HG02678 (cell line): ENCODE measurements around the gene BRD7.

Experiments
- ATAC-seq: cut with Tn5 transposase; IDR thresholded peaks from one replicate; pipeline ENCODE4 v1.9.1; 2021; ENCODE audit warnings: mild to moderate bottlenecking, moderate library complexity; ENCODE audit not compliant: unreplicated experiment

The BRD7 gene

DNA sequence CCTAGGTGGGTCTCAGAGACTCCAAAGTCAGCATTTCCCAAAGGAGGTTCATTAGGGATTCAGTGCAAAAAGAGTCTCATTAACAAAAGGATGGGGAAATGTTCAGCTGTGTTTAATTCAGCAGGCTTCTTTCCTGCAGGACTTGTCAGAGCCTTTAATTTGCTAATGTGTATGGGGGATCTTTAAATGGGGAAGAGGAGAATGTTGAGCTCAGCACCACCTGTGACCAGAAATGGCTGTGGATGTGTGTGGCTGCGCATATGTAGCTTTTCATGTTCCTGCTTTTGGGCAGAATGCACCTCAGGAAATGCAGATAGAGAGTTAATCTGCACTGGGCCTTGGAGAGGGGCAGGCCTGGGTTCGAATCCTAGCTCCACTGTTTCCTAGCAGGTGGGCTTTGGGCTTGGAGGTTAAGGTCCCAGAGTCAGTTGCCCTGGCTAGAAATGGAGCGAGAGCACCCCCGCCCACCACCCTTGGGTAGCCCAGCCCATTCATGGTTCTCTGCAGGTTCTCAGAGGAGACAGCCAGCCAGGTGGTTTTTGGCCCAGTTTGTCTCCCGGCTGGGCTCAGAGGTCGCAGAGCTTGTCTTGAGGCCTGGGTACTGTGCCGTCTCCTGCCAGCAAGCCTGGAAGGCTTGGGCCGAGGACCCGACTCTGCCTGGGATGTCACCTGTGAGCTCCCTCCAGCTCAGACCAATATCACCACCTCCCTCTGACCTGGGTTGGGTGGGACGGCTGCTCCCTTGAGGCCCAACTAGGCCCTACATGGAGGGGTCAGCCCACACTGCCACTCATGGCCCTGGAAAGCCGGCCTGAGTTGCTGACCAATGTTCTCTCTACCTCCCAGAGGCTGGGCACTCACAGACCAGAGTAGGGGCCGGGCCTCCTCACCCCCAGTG, 93.1 kb downstream of the BRD7 start:
- ATAC-seq: no peak

DNA sequence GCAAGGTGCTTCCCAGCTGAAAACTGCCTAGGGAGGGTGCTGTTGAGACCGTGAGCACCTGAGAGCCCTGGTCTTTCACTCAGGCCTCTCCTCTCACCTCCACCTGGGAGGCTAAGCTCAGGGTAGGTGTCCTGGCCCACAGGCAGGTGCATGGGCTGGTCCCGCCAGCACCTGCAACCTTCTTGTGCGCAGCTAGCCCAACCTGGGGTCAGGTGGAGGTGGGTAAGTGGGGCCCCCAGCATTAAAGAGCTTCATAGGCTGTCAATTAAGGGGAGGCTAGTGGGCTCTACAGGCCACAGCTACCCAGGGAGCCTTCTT, 93.7 kb downstream of the BRD7 start:
- ATAC-seq: no peak

DNA sequence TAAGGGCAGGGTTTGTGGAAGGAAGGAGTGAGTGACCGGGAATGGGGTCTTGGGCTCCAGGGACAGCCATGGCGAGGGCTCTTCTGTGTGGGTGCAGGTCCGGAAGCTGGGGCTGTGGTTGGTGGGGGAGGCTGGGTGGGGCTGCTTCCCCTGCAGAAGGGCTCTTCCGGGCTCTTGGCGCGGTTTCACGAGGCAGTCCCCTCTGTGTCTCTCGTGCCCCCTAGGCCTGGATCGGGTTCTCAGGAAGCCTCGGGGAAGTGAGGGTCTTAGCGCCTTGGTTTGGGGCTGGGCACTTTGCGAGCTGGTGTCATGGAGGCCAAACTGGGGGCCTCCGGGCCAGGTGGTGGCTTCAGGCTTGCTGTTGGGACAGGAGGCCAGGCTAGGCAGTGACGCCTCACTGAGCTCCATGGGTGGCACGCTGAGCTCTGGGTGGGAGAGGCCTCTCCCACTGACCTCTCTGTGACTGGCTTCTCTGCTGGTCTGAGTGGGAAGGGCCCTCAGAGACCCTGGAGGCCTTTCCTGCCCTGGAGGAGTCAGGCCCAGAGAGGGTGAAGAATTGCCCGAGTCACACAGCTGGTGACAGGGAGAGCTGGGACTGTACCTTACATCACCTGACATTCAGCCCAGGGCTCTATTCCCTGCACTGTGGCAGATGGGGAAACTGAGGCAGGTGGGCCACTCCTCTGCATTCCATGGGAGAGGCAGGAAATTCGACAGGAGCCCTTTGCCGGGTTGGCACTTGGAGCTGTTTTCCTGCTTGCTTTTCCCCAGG, 94.3 kb downstream of the BRD7 start:
- peak; percentile 48 for ATAC-seq

DNA sequence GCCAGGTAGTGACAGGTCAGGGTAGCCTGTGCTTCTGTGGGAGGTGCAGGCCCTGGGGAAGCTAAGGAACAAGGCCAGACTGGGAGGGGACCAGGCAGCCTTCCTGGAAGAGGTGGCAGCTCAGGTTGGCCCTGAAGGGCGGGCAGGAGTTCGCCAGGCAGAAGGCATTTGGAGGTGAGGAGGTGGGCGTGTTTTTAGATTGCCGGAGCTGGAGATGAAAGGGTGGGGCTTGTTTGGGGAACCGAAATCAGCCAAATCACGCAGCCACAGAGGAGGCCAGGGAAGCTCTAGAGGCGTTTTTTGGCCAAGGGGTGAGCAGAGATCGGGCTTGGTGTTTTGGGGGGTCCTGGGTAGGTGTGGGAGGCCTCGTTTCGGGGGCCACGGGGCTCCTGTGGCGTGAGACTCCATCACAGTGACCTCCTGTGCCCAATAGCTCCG, 94.9 kb downstream of the BRD7 start:
- ATAC-seq: peak; percentile 63

DNA sequence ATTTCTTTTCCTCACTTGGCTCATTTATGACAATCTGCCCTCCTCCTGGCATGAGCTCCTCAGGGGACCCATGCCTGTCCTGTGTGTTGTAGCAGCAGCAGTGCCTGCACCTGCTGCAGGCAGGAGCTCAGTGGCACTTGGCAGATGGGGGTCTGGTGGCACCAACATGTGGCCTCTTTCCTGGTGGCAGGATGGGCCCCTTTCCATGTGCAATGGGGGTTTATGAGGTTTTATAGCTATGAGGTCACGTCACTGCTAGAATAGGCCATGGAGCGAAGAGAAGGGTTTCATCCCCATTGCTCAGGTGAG, 95.5 kb downstream of the BRD7 start:
- no peak for ATAC-seq

DNA sequence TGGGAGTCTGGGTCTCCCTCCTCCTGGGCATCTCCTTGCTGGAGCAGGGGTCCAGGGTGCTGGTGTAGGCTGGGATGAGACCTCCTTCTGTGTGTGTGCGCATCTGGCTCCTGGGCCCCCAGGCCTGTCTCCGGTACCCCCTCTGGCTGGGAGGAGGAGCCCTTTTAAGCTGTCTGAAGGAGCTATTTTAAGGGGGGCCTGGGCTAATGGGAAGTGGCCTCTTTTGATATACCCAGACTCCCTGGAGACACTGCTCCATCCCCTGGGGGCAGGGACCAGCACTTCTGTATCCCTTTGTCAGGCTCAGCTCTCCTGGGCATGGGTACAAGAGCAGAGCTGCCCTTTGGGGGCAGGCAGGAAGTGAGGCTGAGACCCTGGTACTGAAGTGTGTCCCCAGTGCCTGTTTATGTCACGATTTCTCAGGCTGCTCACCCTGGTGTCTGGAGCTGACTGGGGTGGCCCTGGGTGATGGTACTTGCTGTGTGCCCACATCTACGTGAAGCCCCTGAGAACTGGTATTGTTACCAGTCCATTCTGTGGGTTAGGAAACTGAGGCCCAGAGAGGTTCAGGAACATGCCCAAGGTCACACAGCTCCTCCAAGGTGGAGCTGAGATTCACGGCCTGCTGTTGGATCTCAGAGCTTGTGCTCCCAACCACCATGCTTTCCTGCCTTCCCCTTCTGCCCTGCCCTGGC, 96.0 kb downstream of the BRD7 start:
- ATAC-seq: no peak

DNA sequence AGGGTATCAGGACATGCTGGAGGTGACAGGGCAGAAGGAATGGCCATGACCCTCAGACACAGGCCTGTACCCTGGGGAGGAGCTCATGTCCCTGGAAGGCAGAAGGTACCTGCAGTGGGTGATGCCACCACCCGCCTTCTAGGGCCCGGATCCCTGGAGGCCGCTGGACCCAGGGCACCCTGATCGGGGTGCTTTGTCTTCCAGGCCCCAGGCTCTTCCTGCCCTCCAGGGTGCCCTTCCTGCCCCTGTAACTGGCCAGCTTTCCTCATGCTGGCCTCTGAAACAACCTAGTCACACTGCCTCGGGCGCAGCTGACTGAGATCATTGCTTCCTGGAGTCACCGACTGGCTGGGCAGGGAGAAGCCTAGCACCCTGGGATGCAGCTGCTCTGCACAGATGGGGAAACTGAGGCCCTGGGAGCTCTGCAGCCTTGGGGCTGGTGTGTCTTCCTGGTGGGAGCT, 96.6 kb downstream of the BRD7 start:
- ATAC-seq: no peak

DNA sequence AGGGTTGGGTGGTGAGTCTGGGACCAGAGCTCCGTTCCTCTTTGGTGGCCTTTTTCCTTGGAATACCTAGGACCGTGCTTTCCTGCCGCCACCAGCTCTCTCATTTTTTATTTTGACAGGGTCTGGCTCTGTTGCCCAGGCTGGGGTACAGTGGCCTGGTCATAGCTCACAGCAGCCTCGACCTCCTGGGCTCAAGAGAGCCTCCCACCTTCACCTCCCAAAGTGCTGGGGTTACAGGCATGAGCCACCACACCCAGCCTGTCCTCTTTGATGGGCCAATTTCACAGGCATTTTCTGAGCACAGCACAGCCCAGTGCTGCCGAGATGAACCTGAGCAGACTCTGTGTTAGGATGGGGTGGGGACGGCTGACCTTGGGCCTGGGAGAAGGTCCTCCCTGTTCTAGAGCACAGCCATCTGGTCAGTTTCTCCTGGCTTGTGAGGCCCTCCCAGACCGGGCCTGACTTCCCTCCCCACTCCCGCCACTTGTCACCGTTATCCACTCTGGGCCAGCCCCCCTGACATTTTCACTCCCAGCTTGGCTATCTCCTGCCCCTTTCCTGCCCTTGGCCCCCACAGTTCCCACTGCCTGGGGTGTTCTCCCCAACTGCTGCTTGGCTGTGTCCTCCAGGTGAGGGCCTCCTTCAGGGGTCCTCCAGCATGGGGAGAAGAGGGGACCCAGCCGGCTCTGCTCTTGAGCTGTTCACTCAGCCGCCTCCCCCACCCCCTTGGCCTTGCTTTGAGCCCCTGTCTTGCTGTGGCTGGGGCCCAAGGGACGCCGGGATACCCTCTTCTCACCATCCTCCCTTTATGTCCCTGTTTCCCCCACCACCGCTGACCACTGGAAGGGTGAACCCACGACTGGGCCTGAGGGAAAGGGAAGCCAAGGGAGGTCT, 97.4 kb downstream of the BRD7 start:
- no peak for ATAC-seq

DNA sequence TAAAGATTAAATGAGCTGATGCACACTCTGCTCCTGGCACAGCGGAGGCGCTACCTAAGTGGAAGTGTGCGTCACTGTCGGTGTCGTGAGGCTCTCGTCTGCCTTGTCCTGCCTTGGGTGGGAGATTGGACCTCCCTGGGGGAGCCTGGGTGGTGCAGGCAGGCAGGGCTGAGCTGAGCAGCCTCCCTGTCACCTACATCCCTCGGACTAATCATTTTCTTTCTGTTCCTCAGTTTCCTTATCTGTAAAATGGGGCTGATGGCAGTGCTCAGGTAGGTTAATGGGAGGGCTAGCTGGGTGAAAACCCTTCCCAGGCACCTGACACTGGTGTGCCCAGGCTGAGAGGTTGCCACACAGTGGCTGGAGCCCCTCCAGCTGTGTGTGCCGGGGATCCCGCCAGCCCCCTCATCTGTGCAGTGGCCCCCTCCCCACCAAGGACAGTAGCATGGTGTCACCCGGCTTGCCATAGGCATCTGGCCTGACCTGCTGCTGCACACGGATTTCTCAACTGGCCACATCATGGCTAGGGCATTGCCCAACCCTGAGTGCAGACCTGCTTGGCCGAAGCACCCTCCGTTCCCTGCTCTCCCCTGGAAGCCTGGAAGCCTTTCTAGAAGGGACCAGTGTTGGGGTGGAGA, 98.2 kb downstream of the BRD7 start:
- ATAC-seq: no peak

DNA sequence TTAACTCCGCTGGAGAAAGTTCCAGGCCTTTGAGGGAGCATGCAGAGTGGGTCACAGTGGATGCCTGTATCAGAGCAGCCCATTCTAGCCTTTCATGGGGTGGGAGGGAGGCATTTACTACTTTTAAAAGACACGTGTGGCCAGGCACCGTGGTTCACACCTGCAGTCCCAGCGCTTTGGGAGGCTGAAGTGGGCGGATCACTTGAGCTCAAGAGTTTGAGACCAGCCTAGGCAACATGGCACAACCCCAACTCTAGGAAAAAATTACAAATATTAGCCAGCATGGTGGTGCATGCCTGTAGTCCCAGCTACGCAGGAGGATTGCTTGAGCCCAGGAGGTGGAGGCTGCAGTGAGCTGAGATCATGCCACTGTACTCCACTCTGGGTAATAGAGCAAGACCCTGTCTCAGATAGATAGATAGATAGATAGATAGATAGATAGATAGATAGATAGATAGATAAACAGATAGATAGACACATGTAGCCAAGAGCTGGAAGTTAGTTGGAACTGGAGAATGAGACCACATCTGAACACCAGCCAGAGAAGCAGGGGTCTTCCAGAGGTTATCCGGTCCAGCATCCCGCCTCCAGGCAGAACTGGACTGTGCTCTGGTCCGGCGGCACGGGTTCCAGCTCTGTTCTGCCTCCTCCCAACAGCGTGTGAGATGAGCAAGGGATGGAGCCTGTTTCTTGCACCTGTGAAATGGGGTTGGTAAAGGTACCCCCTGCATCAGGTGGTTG, 98.8 kb downstream of the BRD7 start:
- no peak for ATAC-seq

DNA sequence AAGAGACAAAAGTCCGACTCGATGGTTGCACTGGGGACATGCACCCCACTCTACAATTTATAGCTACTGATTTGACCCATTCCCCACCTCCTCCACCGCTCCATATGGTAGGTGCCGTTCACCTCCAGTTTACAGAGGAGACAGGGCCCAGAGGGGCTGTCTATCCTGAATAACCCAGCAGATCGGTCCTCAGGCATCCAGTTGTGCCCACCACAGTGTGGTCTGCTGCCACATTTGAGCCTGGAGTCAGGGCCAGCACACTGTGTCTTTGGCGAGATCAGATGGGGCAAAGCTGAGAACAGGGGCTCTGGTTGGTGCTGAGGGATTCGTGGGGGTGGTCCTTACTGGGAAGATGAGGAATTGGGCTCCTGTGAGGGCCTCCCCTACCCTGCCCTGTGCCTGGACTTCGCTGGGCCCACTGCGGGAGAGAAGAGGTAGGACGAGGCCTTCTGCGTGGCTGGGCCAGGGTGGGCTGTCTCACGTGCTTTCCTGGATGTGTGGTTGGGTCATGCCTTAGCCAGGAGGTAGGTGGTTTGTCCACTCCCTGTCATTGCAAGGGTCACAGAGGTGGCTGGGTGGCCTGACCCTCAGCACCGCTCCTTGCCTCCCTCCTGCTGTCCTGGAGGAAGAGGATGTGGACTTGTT, 99.6 kb downstream of the BRD7 start:
- no peak for ATAC-seq

DNA sequence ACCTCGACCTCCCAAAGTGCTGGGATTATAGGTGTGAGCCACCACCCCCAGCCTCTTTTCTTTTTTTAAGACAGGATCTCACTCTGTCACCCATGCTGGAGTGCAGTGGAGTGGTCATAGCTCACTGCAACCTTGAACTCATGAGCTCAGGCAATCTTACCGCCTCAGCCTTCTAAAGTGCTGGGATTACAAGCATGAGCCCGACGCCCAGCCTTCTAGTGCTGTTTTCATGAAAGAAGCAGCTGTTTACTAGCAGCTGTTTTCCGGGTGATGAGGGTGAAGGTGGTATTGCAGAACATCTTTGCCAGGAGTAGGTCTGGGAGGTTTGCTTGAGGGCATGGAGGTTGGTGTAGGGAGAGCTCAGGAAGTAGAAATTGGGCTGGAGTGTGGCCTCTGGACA, 100.4 kb downstream of the BRD7 start:
- no peak for ATAC-seq

DNA sequence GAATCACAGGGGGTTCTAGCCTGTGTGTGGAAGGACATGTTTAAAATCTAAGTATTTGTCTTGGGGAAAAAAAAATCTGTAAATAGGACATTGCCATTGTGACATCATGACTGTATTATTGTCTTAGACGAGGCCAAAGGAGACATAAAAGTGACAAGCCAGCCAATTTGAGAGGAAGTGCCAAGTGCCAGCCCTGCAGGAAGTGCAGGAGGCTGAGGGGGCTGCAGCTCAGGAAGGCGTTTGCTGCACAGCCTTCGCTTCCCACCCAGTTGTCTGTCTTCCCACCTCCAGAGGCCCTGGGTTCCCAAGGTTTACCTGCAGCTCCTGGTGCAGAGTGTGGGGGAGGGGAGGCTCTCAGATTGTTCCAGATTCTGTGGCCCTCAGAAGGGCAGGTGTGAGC, 101.1 kb downstream of the BRD7 start:
- no peak for ATAC-seq

DNA sequence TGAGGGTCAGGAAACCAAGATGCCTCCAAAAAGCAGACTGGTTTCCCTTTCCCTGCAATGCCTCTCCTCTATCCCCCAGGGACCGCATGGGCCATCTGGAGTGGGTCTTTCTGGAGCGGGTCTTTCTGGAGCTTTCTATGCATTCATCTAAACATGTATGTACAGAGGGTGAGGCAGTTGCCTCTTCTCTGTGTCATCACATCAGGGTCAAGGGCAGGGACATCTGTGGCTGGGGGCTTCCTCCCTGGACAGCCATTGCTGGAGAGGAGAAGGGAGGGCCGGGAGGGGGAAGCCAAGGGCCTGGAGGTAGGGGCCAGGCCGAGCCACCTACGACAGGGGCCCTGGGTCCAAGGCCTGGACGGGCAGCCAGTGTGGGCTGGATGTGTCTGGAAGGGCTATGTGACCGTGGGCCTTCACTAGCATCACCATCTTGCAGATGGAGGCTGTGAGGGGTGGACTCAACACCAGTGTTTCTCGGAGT, 101.6 kb downstream of the BRD7 start:
- no peak for ATAC-seq

DNA sequence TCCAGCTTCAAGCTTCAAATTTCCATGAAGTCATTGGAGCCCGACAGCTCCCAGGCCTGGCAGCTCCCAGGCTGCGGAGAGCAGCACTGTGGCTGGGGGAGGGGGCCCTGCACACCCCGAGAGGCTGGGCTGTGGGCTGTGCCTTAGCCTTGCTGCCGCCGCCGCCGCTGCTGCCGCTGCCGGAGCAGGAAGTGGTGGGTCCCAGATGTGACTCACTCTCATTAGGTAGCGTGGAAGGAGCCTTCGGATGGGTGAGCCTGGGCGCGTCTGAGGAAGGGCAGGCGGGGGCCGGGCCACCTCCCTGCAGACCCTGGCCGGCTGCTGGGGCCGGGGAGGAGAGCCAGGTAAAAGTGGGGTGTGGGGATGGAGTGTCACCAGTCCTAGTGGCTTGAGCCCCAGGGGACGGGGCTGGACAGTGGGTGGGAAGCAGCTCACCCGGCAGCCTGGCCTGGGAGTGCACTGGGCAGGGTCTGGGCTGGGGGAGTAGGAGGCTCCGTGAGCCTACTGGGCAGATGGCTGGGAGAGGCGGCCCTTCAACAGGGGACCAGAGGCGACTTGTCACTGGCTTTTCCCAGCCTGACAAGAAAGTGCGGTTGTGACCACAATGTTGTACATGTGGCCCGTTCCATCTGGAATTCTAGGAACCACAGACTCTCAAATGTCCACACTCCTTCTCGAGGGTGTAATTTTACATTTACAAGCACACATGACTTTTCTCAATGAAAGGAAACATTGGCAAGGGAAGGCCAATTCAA, 102.3 kb downstream of the BRD7 start, which contains the start of gene ADCY7:
TSS of gene ADCY7 (plus strand) at position 215 of the 755 bp plus-strand sequence. CDS start 21,629 bp downstream, outside the sequence.
- ATAC-seq: peak; percentile 85
